Stromal cell of bone marrow (primary cell): Measurements from ENCODE around the gene COL13A1.
A peak's percentile ranks its signal among the peaks of the same experiment; 100 is the strongest.

Experiments
- DNase-seq: peaks from one replicate; pipeline ENCODE4 v3.0.0-alpha.2; 2012; ENCODE audit warnings: low read depth

Gene COL13A1

GRCh38 chr10:69944761-69945160 lies 143.1 kb downstream of the COL13A1 start:
- DNase-seq, result no peak

GRCh38 chr10:69948261-69948660 lies 146.6 kb downstream of the COL13A1 start:
- DNase-seq, result no peak

- DNase-seq, result no peak
These were observed 148.1 kb downstream of the COL13A1 start for GRCh38 chr10:69949770-69950169.

- DNase-seq, result no peak
These were observed 150.0 kb downstream of the COL13A1 start for GRCh38 chr10:69951658-69952057.

- DNase-seq, result no peak
These were observed 150.5 kb downstream of the COL13A1 start for GRCh38 chr10:69952069-69952800.

- DNase-seq, result no peak
These were observed 151.1 kb downstream of the COL13A1 start for GRCh38 chr10:69952821-69953221.

GRCh38 chr10:69953851-69954250 lies 152.1 kb downstream of the COL13A1 start:
- no peak for DNase-seq

GRCh38 chr10:69955211-69955805 lies 153.6 kb downstream of the COL13A1 start:
- DNase-seq, result no peak

- DNase-seq, result no peak
These were observed 154.4 kb downstream of the COL13A1 start for GRCh38 chr10:69955897-69956740.

GRCh38 chr10:69956741-69957230 lies 155.1 kb downstream of the COL13A1 start:
- DNase-seq, result no peak

GRCh38 chr10:69957241-69957885 lies 155.7 kb downstream of the COL13A1 start:
- DNase-seq, result no peak

- peak; percentile 28 for DNase-seq
These were observed 156.3 kb downstream of the COL13A1 start for GRCh38 chr10:69957886-69958555.

- DNase-seq, result no peak
These were observed 156.8 kb downstream of the COL13A1 start for GRCh38 chr10:69958556-69958902.

GRCh38 chr10:69959911-69960310 lies 158.2 kb downstream of the COL13A1 start:
- DNase-seq, result no peak

GRCh38 chr10:69960606-69960987 lies 158.9 kb downstream of the COL13A1 start:
- DNase-seq, result no peak

GRCh38 chr10:69960988-69961880 lies 159.5 kb downstream of the COL13A1 start:
- no peak for DNase-seq

- DNase-seq, result no peak
These were observed 160.4 kb downstream of the COL13A1 start for GRCh38 chr10:69961881-69962745.

GRCh38 chr10:69962746-69963135 lies 161.0 kb downstream of the COL13A1 start:
- no peak for DNase-seq

- DNase-seq, result no peak
These were observed 161.6 kb downstream of the COL13A1 start for GRCh38 chr10:69963178-69963834.
